KOPT-K1 (cell line): Measurements from ENCODE around the gene PLK1.
A peak's percentile ranks its signal among the peaks of the same experiment; 100 is the strongest.
"Not testable (repeated sequence)": the region's sequence is repeated elsewhere in the genome, so short reads cannot be mapped to it uniquely, and the experiment has no call there.

Experiments used
- H3K27ac ChIP-seq: fragments of 200-600 bp; sonication (generic); 2 replicates; pipeline ENCODE4 v1.5.1; 2016; ENCODE audit warnings: antibody characterized with exemption, mild to moderate bottlenecking, low read depth, low read length; ENCODE audit not compliant: poor library complexity, severe bottlenecking
- H3K36me3 ChIP-seq: fragments of 200-600 bp; sonication (generic); 2 replicates; pipeline ENCODE4 v1.5.1; 2017; ENCODE audit warnings: antibody characterized with exemption, mild to moderate bottlenecking, low read length, moderate library complexity; ENCODE audit not compliant: insufficient read depth
- H3K9me3 ChIP-seq: fragments of 200-600 bp; sonication (generic); 2 replicates; pipeline ENCODE4 v1.5.1; 2017; ENCODE audit warnings: antibody characterized with exemption, low read length, mild to moderate bottlenecking; ENCODE audit not compliant: insufficient read depth, poor library complexity, severe bottlenecking

Gene PLK1

DNA sequence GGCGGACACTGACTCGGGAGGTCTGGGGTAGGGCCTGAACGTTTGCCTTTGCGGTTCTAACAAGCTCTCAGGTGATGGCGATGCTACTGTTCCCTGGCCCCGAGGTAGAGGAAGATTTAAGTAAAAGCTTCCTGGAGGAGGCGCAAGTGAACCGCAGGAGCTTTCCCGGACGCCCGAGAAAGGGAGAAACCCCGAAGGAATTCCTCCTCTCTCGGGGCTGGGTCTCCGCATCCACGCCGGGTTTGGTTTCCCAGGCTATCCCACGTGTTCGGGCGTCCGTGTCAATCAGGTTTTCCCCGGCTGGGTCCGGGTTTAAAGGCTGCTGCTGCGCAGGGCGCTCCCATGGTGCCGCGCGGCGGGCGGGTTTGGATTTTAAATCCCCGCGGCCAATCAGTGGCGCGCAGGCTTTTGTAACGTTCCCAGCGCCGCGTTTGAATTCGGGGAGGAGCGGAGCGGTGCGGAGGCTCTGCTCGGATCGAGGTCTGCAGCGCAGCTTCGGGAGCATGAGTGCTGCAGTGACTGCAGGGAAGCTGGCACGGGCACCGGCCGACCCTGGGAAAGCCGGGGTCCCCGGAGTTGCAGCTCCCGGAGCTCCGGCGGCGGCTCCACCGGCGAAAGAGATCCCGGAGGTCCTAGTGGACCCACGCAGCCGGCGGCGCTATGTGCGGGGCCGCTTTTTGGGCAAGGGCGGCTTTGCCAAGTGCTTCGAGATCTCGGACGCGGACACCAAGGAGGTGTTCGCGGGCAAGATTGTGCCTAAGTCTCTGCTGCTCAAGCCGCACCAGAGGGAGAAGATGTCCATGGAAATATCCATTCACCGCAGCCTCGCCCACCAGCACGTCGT is at the start of gene PLK1:
PLK1 (plus strand) TSS at position 460 of the 844 bp plus-strand sequence; CDS start at position 504, 44 bp downstream.
- Histone ChIP-seq H3K36me3 (peaks cover 64% of the 10 kb centered on the region), H3K27ac (peak within 1 kb of the TSS; percentile 90), H3K9me3 (no peaks in the 10 kb centered on the region)

DNA sequence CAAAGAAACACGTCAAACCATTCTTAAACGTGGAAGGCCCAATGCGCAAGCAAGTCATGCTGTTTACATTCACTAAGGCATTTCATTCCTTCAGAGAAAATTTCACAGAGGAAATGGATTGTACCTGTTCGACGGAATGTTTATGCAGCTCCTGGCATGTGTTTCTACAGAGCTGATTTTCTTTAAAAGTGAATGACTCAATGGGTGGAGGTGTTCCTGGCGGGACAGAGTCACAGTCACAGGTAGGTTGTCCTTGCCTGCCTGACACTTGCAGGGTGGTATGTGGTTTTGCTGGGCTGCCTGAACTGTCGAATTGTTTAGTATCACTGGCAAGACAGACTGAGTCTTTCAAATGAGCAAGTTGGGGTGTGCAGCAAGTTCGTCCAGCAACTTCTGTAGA is 49.2 kb upstream of the PLK1 start:
- H3K36me3 ChIP-seq, result peaks cover 89% of the 10 kb centered on the region
- H3K27ac ChIP-seq, result no peak overlapping the region
- H3K9me3 ChIP-seq, result no peaks in the 10 kb centered on the region

DNA sequence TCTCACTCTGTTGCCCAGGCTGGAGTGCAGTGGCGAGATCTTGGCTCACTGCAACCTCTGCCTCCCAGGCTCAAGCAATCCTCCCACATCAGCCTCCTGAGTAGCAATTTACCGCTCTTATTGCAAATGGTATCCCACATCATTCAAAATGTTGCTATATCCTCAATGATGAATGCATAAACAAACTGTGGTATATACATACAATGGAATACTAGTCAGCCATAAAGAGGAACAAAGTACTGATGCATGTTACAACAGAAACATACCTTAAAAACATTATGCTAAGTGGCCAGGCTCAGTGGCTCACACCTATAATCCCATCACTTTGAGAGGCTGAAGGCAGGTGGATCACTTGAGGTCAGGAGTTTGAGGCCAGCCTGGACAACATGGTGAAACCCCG is 46.8 kb upstream of the PLK1 start:
- H3K27ac ChIP-seq, H3K9me3 ChIP-seq: not testable (repeated sequence)
- H3K36me3 ChIP-seq, result peaks cover 88% of the 10 kb centered on the region

DNA sequence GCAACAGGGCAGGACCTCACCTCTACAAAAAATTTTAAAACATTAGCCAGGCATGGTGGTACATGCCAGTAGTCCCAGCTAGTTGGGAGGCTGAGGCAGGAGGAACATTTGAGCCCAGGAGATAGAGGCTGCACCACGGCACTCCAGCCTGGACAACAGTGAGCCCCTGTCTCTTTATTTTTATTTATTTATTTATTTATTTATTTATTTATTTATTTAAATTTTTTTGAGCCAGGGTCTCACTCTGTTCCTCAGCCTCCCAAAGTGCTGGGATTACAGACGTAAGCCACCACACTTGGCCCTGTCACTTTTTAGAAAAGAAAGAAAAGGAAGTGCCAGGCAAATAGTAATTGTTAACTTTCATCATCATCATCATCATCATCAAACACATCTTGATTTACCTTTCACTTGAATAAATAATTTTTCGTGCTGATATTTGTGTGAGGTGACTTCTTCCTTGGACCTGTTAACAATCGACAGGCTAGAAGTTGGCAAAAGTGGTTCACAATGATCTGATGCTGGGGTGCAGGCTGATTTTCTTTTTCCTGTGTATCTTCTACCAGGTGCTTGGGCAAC is 44.1 kb upstream of the PLK1 start:
- H3K9me3 ChIP-seq, result no peaks in the 10 kb centered on the region
- no peak overlapping the region for H3K27ac ChIP-seq
- peaks cover 84% of the 10 kb centered on the region for H3K36me3 ChIP-seq

DNA sequence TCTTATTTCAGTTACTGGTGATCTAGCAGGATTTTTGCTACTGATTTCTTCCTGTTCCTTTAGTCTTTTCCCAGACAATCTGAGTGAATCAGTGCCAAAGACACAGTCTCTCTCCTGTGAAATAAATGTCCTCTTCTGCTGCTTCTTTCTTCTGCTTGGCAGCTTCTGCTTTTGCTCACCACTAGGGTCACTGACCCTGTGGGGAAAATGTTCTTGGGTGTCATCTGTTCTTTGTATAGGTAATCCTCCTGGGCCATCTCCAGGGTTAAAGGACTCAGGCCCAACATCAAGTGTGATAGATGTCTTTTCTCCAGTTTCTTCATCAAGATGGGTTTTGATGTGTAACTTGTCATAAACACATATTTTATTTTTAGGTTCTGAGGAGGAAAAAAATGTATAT is 42.7 kb upstream of the PLK1 start:
- no peaks in the 10 kb centered on the region for H3K9me3 ChIP-seq
- peaks cover 74% of the 10 kb centered on the region for H3K36me3 ChIP-seq

DNA sequence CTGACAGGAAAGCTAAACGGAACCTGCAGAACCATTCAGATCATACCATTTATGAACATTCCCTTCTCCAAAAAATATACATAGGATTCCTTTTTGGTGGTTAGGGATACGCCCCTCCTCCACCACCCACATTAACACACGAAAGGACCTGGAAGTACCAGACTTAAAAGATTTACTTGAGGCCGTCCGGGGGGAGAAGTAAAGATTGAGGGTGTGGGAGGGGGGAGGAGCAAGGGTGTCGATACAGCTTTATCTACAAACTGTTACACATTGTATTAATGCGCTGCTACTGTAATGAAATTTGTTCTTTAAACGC is 38.1 kb upstream of the PLK1 start:
- Histone ChIP-seq H3K27ac (peak overlapping the region; percentile 89), H3K9me3 (no peaks in the 10 kb centered on the region), H3K36me3 (peaks cover 56% of the 10 kb centered on the region)

More for the DNA sequence above, 42.7 kb upstream of the PLK1 start:
- H3K27ac ChIP-seq, result no peak overlapping the region

DNA sequence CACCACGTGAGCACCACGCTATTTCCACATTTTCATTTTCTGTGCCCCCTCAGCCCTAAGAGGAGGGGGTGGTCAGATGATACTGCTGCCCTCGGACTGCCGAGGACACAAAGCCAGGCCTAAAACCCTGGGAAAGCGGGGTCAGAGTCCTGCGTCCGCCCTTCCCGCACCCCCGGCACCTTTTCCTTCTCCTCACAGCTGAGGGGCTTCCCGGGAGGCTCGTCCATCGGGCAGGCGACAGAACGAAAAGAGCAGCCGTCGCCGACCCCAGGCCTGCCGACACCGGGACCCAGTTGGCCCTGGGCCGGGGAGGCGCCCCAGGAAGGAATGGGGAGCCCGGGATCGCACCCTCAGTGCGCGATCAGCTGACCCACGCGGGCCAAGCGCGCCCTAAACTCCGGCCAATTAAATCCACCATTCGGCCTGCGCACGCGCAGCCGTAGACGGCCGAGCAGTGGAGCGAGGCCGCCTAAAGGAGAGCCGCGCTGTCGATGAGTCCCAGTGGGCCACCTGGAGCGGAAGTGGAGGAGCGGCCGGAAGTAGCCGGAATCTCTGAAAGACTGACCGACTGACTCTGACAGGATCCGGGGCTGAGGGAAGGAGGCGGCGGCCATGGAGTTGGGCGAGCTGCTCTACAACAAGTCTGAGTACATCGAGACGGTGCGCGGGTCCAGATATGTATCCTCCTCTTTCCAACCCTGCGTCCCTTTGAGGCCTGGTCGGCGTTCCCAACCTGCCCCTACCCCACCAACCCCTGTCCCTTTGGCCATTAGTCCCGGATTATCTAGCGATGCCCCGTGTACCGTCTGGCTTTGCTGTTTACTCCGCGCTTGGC is 37.5 kb upstream of the PLK1 start, which contains the start of the genes DCTN5 and PALB2:
DCTN5 (plus strand) TSS at position 536 of the 835 bp plus-strand sequence; CDS start at position 613, 77 bp downstream.
PALB2 (minus strand) TSS at position 380 of the 835 bp plus-strand sequence; CDS start at position 227, 153 bp downstream.
- Histone ChIP-seq H3K27ac (peak within 1 kb of the TSS; percentile 89), H3K9me3 (no peaks in the 10 kb centered on the region), H3K36me3 (peaks cover 56% of the 10 kb centered on the region)

DNA sequence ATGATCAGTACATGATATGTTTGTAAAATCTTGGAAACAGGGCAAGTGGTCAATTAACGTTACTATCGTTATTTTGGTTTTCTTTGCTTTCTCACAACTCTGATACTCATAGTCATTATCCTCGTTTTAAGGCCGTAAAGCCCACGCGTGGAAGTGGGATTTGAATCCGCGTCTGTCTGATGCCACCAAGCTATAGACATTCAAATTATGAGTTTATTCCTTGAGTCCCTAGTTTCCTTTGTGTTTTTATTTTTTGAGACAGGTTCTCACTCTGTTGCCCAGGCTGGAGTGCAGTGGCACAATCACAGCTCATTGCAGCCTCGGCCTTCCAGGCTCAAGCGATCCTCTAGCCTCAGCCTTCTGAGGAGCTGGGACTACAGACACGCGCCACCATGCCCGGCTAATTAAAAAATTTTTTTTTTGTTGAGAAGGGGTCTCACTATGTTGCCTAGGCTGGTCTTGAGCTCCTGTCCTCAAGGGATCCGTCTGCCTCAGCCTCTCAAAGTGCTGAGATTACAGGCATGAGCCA is 36.4 kb upstream of the PLK1 start:
- Histone ChIP-seq H3K36me3 (peaks cover 59% of the 10 kb centered on the region), H3K27ac (peak overlapping the region; percentile 89), H3K9me3 (no peaks in the 10 kb centered on the region)

DNA sequence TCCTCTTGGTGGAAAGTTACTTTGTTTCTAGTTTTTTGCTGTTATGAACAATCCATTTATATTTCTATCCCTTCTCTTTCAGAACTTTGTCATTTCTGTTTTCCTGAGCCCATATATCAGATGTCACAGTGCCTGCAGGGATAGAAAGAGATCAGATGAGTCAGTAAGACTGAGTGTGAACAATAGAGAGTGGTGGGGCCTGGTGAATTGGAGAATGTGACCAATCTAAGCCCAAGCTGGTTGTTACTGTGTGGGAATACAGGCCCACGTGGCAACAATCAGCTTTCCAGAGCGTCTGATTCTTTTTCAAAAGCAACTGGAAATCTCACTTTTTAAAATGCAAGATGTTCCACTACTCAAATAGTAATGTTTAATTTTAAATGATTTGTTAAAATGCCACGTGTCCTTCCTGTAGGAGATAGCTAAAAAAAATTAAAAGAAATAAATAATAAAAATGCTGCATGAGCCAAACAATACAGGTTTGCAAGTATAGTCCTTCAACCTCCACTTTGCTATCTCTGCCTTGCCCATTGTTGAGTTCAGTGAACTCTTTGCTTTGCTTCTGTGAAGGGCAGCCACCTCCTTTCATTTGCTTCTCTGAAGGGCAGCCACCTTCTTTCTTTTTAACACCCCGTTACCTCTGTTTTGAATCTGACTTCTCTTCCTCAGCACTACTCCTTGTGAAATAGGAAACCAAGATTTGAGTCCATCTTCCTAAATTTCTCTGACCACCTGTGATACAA is 27.8 kb upstream of the PLK1 start:
- Histone ChIP-seq H3K9me3 (no peaks in the 10 kb centered on the region), H3K27ac (no peak overlapping the region), H3K36me3 (peaks cover 98% of the 10 kb centered on the region)

DNA sequence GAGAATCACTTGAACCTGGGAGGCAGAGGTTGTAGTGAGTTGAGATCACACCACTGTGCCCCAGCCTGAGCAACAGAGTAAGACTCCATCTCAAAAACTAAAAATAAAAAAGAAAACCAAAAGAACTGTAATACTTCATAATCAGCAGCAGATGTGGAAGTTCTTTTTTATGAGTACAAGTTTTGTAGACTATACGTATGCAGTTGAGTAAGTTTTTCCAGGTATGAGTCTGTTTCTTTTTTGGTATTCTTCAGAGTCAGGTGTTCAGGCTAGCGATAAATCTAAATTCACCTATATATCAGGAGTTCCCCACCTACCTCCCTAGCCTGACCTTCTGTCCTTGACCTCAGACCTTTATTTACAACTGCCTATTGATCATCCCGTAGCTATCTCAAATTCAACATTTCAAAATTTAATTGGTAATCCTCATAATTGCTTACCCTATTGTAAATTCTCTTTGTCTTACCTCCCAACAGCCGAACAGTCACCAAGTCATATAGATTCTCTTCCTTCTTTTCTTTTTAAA is 26.7 kb upstream of the PLK1 start:
- H3K27ac ChIP-seq, result no peak overlapping the region
- peaks cover 95% of the 10 kb centered on the region for H3K36me3 ChIP-seq
- no peaks in the 10 kb centered on the region for H3K9me3 ChIP-seq

DNA sequence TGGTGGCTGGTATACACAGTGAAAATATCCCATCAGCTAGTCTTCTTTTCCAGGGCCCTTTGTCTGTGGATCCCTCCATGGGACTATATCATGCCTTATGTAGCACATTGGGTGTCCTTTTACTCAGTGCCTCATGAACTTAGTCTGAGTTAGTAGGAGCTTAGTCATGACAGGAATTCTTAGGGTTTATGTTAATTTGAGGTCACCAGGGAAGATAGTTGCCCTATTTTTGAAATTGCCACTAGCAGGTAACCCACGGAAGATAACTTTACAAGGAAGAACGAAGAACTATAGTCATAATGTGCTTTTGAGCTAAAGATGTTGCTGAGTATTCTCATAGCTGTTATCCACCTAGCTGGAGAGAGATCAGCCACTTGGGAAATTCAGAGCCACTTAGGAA is 14.8 kb upstream of the PLK1 start:
- Histone ChIP-seq H3K9me3 (no peaks in the 10 kb centered on the region), H3K36me3 (peaks cover 99% of the 10 kb centered on the region), H3K27ac (no peak overlapping the region)

DNA sequence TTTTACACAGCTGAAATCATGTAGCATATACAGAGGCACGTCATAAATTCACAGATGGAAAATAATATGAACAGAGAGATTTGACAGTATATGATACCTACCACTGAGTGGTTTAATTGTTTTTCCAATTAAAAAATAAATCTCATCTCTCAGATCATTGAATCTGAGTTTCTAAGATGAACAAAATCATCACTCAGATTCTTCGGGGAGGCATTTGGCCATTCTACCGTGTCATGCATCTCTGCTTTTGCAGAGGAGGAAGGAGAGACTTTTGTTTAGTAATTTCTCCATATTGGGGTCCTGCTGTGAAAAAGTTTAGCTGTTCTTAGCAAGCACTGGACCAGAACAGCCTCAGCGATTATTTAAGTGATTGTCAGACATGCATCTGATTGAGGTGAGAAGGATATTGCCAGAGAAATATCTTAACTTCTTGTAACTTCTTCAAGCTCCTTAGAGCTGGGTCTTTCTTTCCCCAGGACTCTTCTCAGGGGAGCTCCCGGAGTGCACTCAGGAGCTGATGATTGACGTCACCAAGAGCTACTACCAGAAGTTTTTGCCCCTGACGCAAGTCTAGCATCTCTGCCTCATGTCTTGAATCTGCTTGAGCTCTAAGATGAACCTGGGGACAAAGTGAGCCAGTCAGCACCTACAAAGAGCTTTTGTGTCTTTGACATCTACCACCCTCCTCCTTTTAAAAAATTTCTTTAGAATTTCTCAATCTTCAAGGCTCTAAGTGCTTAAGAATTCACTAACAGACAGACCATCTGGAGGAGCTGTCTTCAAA is 11.9 kb upstream of the PLK1 start:
- H3K9me3 ChIP-seq, result no peaks in the 10 kb centered on the region
- no peak overlapping the region for H3K27ac ChIP-seq
- H3K36me3 ChIP-seq, result peaks cover 99% of the 10 kb centered on the region

DNA sequence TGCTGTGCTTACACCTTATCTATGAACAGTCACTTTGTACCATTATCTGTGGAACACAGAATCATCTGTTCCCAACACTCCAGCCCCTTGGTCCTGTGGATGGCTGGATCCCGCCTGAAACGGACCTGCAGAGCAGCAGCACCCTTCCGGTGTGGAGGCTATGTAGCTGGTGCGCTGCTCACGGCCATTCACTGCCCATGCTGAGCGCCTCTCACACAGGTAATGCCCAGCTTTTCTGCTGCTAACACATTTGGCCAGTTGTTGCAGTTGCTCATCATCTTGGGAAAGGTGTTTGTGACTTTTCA is 11.4 kb upstream of the PLK1 start:
- Histone ChIP-seq H3K36me3 (peaks cover 99% of the 10 kb centered on the region), H3K27ac (no peak overlapping the region), H3K9me3 (no peaks in the 10 kb centered on the region)

DNA sequence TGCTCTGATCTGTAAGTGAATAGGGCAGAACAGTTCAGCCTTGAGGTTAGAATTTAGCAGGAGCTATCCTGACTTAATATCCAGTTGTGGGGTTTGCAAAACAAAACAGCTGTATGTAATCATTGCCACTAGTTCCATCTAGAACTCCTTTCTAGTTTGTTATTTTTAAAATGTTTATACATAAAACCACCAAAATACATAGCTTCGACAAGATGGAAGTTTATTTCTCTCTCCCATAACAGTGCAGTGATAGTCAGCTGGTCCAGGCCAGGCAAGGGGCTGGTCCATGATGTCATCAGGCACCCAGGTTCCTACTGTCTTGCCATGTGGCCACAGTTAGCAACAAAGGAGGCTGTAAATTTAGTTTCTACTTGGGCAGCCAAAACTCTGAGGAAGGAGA is 10.5 kb upstream of the PLK1 start:
- H3K36me3 ChIP-seq, result peaks cover 94% of the 10 kb centered on the region
- no peaks in the 10 kb centered on the region for H3K9me3 ChIP-seq
- H3K27ac ChIP-seq, result no peak overlapping the region
